ENCODE measurements around the gene HMCES. TPM values are rescaled to one million over a fixed set of nuclear protein-coding genes. Genes with fewer than 3 reads are reported as not detected.

HMCES gene
- total and polyA plus RNA-seq, 2 of the 13 experiments (the other 11 are each of a cell fraction or from before 2014, with no cell fraction given): 16.1 to 37.5 TPM

- TF ChIP-seq MTA1 (CRISPR knock-in tag; IDR thresholded peaks at IDR 0.05; ENCODE audit: borderline replicate concordance): 0 out of 2 replicates have a peak, but pooled peaks have one; percentile 65
- no peak for TF ChIP-seq THRA (CRISPR knock-in tag; IDR thresholded peaks at IDR 0.05; ENCODE audit: borderline replicate concordance)
- no peak for TF ChIP-seq ZNF83 (CRISPR knock-in tag; IDR thresholded peaks at IDR 0.05; ENCODE audit: borderline replicate concordance)
- no peak for TF ChIP-seq GLMP (CRISPR knock-in tag; IDR thresholded peaks at IDR 0.05; ENCODE audit: borderline replicate concordance)
- TF ChIP-seq SKI (IDR thresholded peaks at IDR 0.05; ENCODE audit: partially characterized antibody): no peak
- TF ChIP-seq PRPF4 (IDR thresholded peaks at IDR 0.05; ENCODE audit: low read depth, low read length, poor library complexity, severe bottlenecking): no peak
- TF ChIP-seq SRSF1 (optimal IDR thresholded peaks at IDR 0.05; ENCODE audit: low read depth, low read length): no peak
- TF ChIP-seq ZNF10 (CRISPR knock-in tag; IDR thresholded peaks at IDR 0.05; ENCODE audit: borderline replicate concordance, low read depth): no peak
- no peak; the same call in 1 of the 2 replicates for TF ChIP-seq ATF7-NPFF (CRISPR knock-in tag; IDR thresholded peaks at IDR 0.05; ENCODE audit: low read depth)
- no peak for TF ChIP-seq ZNF232 (CRISPR knock-in tag; IDR thresholded peaks at IDR 0.05; ENCODE audit: borderline replicate concordance)
- TF ChIP-seq ZBTB42 (CRISPR knock-in tag; IDR thresholded peaks at IDR 0.05): peak; percentile 51; the same call in 1 of the 2 replicates
- peak; percentile 93 for TF ChIP-seq UBTF (CRISPR knock-in tag; IDR thresholded peaks at IDR 0.05)
- TF ChIP-seq CSRNP1 (CRISPR knock-in tag; IDR thresholded peaks at IDR 0.05): no peak
- peak; percentile 83 for TF ChIP-seq ZNF687 (CRISPR knock-in tag; IDR thresholded peaks at IDR 0.05)
- no peak for TF ChIP-seq ZNF333 (CRISPR knock-in tag; IDR thresholded peaks at IDR 0.05; ENCODE audit: borderline replicate concordance)
- 0 out of 2 replicates have a peak, but pooled peaks have one; percentile 27 for TF ChIP-seq NFYB (CRISPR knock-in tag; IDR thresholded peaks at IDR 0.05)
Measured at GRCh38 chr3:129278966-129279906, 566 bp downstream of the HMCES start (continued).
